HUES64 (cell line): ENCODE measurements around the gene TNNI2.
"Not testable (repeated sequence)": the region's sequence is repeated elsewhere in the genome, so short reads cannot be mapped to it uniquely, and the experiment has no call there.

Source experiments
- H3K27ac ChIP-seq: 2 replicates; pipeline ENCODE4 v1.7.0; 2013; ENCODE audit warnings: low read depth, low read length, inconsistent platforms
- H3K27me3 ChIP-seq: 2 replicates; pipeline ENCODE4 v1.6.1; 2013; ENCODE audit warnings: mild to moderate bottlenecking, low read length; ENCODE audit not compliant: insufficient read depth
- H3K36me3 ChIP-seq: 2 replicates; pipeline ENCODE4 v1.6.1; 2013; ENCODE audit warnings: mild to moderate bottlenecking, low read length; ENCODE audit not compliant: insufficient read depth
- H3K4me1 ChIP-seq: 2 replicates; pipeline ENCODE4 v1.6.1; 2013; ENCODE audit warnings: mild to moderate bottlenecking, low read length, moderate library complexity; ENCODE audit not compliant: insufficient read depth
- H3K4me3 ChIP-seq: 2 replicates; pipeline ENCODE4 v1.5.1; 2013; ENCODE audit warnings: mild to moderate bottlenecking, low read length, moderate library complexity
- H3K9ac ChIP-seq: 2 replicates; pipeline ENCODE4 v1.6.1; 2013; ENCODE audit warnings: mild to moderate bottlenecking, low read depth, low read length
- H3K9me3 ChIP-seq: 2 replicates; pipeline ENCODE4 v1.6.1; 2013; ENCODE audit warnings: low read depth, low read length; ENCODE audit not compliant: insufficient read depth
- WGBS: fragments of 150-250, 120-280 bp; methylation state at CpG from one replicate; pipeline ENCODE4 v1.1.7; 2013; ENCODE audit warnings: missing lambda C conversion rate; 5-methylcytosine and 5-hydroxymethylcytosine counted together

The TNNI2 gene

DNA sequence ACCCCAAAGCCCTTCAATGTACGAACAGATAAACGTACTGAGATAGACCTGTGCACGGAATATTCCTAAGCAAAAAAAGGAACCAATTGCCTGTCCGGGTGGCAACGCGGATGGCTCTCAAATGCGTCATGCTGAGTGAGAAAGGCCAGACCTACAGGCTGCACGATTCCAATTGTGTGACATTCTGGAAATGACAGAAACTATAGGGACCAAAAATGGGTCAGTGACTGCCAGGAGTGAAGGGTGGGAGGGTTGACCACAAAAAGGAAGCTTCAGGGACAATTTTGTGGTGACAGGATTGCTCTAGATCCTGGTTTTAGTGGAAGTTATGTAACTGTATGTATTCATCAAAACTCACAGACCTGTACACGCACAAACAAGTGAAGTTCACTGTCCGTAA, 28.0 kb upstream of the TNNI2 start:
- no peaks in the 10 kb centered on the region for H3K4me1 ChIP-seq
- WGBS = 92% methylated on average over 10 of the region's 10 CpGs
- no peak overlapping the region for H3K9ac ChIP-seq
- H3K27ac ChIP-seq = no peak overlapping the region
- no peaks in the 10 kb centered on the region; the same call in 1 of the 2 replicates for H3K27me3 ChIP-seq
- H3K36me3 ChIP-seq = no peaks in the 10 kb centered on the region
- H3K4me3 ChIP-seq = no peak overlapping the region
- no peaks in the 10 kb centered on the region for H3K9me3 ChIP-seq

GRCh38 chr11:1812274-1812673, 26.5 kb upstream of the TNNI2 start:
- H3K4me1 ChIP-seq = no peaks in the 10 kb centered on the region
- WGBS = 93% methylated on average over 5 of the region's 5 CpGs
- no peak overlapping the region for H3K27ac ChIP-seq
- no peaks in the 10 kb centered on the region for H3K36me3 ChIP-seq
- no peak overlapping the region for H3K4me3 ChIP-seq
- H3K9me3 ChIP-seq = no peaks in the 10 kb centered on the region
- H3K27me3 ChIP-seq = no peaks in the 10 kb centered on the region; the same call in 1 of the 2 replicates
- H3K9ac ChIP-seq = no peak overlapping the region

- no peak overlapping the region for H3K4me3 ChIP-seq
- no peaks in the 10 kb centered on the region for H3K4me1 ChIP-seq
- no peaks in the 10 kb centered on the region for H3K36me3 ChIP-seq
- no peak overlapping the region for H3K27ac ChIP-seq
- no peak overlapping the region for H3K9ac ChIP-seq
- 94% methylated on average over 15 of the region's 15 CpGs for WGBS
- no peaks in the 10 kb centered on the region for H3K9me3 ChIP-seq
- H3K27me3 ChIP-seq = no peaks in the 10 kb centered on the region; the same call in 1 of the 2 replicates
Measured at GRCh38 chr11:1812801-1813200, 26.0 kb upstream of the TNNI2 start.

- not testable (repeated sequence) for H3K9ac ChIP-seq, H3K4me1 ChIP-seq, H3K4me3 ChIP-seq, H3K9me3 ChIP-seq, H3K27me3 ChIP-seq, H3K36me3 ChIP-seq, H3K27ac ChIP-seq
- WGBS = 95% methylated on average over 8 of the region's 9 CpGs
Measured at GRCh38 chr11:1813356-1813755, 25.4 kb upstream of the TNNI2 start.

GRCh38 chr11:1814691-1815090, 24.1 kb upstream of the TNNI2 start:
- WGBS = 94% methylated on average over 10 of the region's 10 CpGs
- Histone ChIP-seq H3K27me3 (no peaks in the 10 kb centered on the region; the same call in 1 of the 2 replicates), H3K36me3 (no peaks in the 10 kb centered on the region), H3K9me3 (0 out of 2 replicates have a peak, but pooled peaks cover 2% of the 10 kb centered on the region), H3K27ac (no peak overlapping the region), H3K4me1 (no peaks in the 10 kb centered on the region), H3K4me3 (no peak overlapping the region), H3K9ac (no peak overlapping the region)

GRCh38 chr11:1815311-1815710, 23.5 kb upstream of the TNNI2 start:
- Histone ChIP-seq H3K27ac (no peak overlapping the region), H3K36me3 (no peaks in the 10 kb centered on the region), H3K4me1 (no peaks in the 10 kb centered on the region), H3K27me3 (no peaks in the 10 kb centered on the region), H3K4me3 (no peak overlapping the region), H3K9me3 (0 out of 2 replicates have a peak, but pooled peaks cover 2% of the 10 kb centered on the region), H3K9ac (no peak overlapping the region)
- WGBS = 86% methylated on average over 8 of the region's 8 CpGs

- Histone ChIP-seq H3K36me3 (no peaks in the 10 kb centered on the region), H3K9me3 (0 out of 2 replicates have a peak, but pooled peaks cover 2% of the 10 kb centered on the region), H3K9ac (no peak overlapping the region), H3K4me3 (no peak overlapping the region), H3K27ac (no peak overlapping the region), H3K27me3 (no peaks in the 10 kb centered on the region), H3K4me1 (no peaks in the 10 kb centered on the region)
- WGBS = 92% methylated on average over 7 of the region's 7 CpGs
Measured at GRCh38 chr11:1815751-1816150, 23.0 kb upstream of the TNNI2 start.

DNA sequence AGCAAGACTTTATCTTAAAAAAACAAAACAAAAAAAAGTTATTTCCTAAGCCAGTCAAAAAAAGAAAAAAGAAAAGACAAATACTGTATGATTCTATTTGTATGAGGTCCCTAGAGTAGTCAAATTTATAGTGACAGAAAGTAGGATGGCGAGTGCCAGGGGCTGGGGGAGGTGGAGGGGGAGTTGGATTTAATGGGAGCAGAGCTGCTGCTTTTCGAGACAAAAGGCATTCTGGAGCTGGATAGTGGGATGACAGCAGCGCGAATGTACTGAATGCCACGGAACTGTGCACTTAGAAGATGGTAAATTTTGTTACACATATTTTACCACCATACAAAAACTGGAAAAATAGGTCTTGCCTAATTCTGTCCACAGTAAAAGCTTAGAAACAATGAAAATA, 21.8 kb upstream of the TNNI2 start:
- WGBS = 94% methylated on average over 4 of the region's 5 CpGs

DNA sequence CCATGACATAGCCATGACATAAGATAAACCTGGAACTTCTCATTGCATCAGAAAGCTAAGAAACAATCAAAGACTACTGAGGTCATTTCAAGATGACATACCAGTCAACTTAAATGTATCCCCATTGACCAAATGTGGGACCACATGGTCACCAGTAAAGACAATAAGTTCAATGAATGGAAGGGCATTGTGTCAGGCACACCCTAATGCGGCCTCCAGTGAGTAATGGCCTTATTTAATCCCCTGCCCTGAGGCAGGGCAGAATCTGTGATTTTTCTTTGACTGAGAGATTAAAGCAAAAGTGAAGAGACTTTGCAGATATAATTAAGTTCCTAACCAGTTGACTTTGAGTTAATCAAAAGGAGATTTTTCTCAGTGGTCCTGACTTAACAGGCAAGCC, 21.3 kb upstream of the TNNI2 start:
- H3K36me3 ChIP-seq = no peaks in the 10 kb centered on the region
- H3K9me3 ChIP-seq = 0 out of 2 replicates have a peak, but pooled peaks cover 2% of the 10 kb centered on the region
- H3K9ac ChIP-seq = no peak overlapping the region
- 91% methylated on average over 1 of the region's 1 CpG for WGBS
- H3K27ac ChIP-seq = no peak overlapping the region
- H3K27me3 ChIP-seq = no peaks in the 10 kb centered on the region
- no peaks in the 10 kb centered on the region for H3K4me1 ChIP-seq
- no peak overlapping the region for H3K4me3 ChIP-seq

More for the DNA sequence above, 21.8 kb upstream of the TNNI2 start:
- Histone ChIP-seq H3K9ac (no peak overlapping the region), H3K9me3 (0 out of 2 replicates have a peak, but pooled peaks cover 2% of the 10 kb centered on the region), H3K36me3 (no peaks in the 10 kb centered on the region), H3K27me3 (no peaks in the 10 kb centered on the region), H3K4me3 (no peak overlapping the region), H3K4me1 (no peaks in the 10 kb centered on the region), H3K27ac (no peak overlapping the region)

- Histone ChIP-seq H3K9me3 (0 out of 2 replicates have a peak, but pooled peaks cover 2% of the 10 kb centered on the region), H3K9ac (no peak overlapping the region), H3K27me3 (no peaks in the 10 kb centered on the region), H3K36me3 (no peaks in the 10 kb centered on the region), H3K4me1 (no peaks in the 10 kb centered on the region), H3K4me3 (no peak overlapping the region), H3K27ac (no peak overlapping the region)
- 93% methylated on average over 3 of the region's 3 CpGs for WGBS
Measured at GRCh38 chr11:1819074-1819473, 19.7 kb upstream of the TNNI2 start.

DNA sequence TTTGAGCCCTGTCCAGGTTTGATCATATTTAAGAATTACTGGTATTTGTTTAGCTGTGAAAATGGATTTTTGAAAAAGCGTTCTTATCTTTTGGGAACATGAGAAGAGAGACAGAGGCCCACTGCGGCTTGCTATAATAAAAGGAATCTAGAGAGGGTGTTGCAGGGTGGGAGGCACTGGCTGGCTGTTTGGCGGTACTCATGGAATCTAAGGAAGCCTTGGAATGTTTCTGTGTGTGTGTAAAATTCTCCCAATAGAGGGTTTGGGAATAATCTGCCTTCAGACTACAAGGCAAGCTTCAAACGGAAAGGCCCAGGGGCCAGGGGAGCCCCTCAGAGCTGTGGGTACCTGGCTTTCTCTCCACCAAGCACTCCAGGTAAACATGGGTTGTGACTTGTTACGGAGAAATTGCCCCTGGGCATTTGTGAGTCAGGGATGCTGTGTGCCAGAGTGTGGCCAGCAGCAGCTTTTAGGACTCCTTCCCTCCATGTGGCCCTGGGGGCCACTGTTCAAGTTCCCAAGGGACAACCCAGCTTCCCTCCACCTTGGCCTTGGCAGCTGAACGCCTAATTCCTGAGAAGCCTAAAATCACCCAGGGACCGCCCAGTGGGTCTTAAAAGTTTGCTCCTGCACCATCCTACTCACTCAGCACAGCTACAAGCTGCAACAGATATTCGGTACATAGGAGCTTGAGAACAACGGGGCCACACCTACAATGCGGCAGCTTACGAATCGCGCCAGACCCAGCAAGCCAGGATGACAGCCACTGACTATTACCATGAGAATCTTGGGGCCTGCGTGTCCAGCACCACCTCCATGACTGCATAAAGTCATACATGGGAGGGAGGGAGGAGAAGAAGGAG, 18.1 kb upstream of the TNNI2 start:
- Histone ChIP-seq H3K4me3 (no peak overlapping the region), H3K27me3 (no peaks in the 10 kb centered on the region), H3K27ac (no peak overlapping the region), H3K36me3 (no peaks in the 10 kb centered on the region), H3K4me1 (no peaks in the 10 kb centered on the region), H3K9me3 (0 out of 2 replicates have a peak, but pooled peaks cover 2% of the 10 kb centered on the region), H3K9ac (no peak overlapping the region)
- 91% methylated on average over 14 of the region's 14 CpGs for WGBS
